ENCODE results near the gene WDFY3.

DNA sequence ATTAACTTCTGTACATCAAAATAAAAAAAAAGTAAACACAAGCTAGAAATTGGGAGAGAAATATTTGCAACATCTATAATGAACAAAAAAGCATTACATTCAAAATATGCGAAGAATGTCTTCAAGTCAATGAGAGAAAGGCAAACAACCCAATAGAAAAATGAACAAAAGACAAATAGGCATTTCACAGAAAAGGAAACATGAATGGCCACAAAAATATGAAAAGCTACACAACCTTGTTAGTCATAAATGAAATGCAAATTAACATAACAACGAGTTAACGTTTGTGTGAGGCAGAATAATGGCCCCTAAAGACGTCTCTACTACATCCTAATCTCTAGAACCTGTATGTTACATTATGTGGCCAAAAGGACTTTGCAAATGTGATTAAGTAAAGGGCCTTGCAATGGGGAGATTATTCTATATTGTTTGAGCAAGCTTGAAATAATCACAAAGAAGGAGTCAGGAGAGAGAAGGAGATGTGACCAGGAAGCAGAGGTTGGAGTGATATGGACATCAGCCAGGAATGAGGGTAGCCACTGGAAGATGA, 86.8 kb downstream of the WDFY3 start:
- TF ChIP-seq, protein P1, sequence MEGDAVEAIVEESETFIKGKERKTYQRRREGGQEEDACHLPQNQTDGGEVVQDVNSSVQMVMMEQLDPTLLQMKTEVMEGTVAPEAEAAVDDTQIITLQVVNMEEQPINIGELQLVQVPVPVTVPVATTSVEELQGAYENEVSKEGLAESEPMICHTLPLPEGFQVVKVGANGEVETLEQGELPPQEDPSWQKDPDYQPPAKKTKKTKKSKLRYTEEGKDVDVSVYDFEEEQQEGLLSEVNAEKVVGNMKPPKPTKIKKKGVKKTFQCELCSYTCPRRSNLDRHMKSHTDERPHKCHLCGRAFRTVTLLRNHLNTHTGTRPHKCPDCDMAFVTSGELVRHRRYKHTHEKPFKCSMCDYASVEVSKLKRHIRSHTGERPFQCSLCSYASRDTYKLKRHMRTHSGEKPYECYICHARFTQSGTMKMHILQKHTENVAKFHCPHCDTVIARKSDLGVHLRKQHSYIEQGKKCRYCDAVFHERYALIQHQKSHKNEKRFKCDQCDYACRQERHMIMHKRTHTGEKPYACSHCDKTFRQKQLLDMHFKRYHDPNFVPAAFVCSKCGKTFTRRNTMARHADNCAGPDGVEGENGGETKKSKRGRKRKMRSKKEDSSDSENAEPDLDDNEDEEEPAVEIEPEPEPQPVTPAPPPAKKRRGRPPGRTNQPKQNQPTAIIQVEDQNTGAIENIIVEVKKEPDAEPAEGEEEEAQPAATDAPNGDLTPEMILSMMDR (IDR thresholded peaks at IDR 0.05) = no peak
- no peak for TF ChIP-seq POLR2A (IDR thresholded peaks at IDR 0.05)
